Fibroblast of skin of right quadriceps (primary cell): ENCODE data around the gene TNNT2.

ENCODE experiments used
- DNase-seq: peaks from one replicate; pipeline ENCODE4 v3.0.0-alpha.2; 2013

TNNT2 gene

GRCh38 chr1:201376107-201376463 lies 1.4 kb downstream of the TNNT2 start:
- DNase-seq, result no peak

- DNase-seq, result no peak
Observed at GRCh38 chr1:201375169-201375568, 2.3 kb downstream of the TNNT2 start.

- no peak for DNase-seq
Observed at GRCh38 chr1:201374364-201374763, 3.1 kb downstream of the TNNT2 start.

GRCh38 chr1:201371792-201372191 lies 5.7 kb downstream of the TNNT2 start:
- DNase-seq, result no peak

- no peak for DNase-seq
Observed at GRCh38 chr1:201371276-201371675, 6.2 kb downstream of the TNNT2 start.

GRCh38 chr1:201370500-201370899 lies 7.0 kb downstream of the TNNT2 start:
- no peak for DNase-seq

GRCh38 chr1:201369209-201369608 lies 8.3 kb downstream of the TNNT2 start:
- DNase-seq, result no peak

- no peak for DNase-seq
Observed at GRCh38 chr1:201366696-201367095, 10.8 kb downstream of the TNNT2 start.

- DNase-seq, result no peak
Observed at GRCh38 chr1:201365251-201365650, 12.2 kb downstream of the TNNT2 start.

GRCh38 chr1:201364808-201365105 lies 12.7 kb downstream of the TNNT2 start:
- no peak for DNase-seq

GRCh38 chr1:201363467-201363866 lies 14.0 kb downstream of the TNNT2 start:
- DNase-seq, result no peak

GRCh38 chr1:201362906-201363305 lies 14.6 kb downstream of the TNNT2 start:
- DNase-seq, result no peak

GRCh38 chr1:201361652-201362504 lies 15.6 kb downstream of the TNNT2 start:
- peak; percentile 35 for DNase-seq

GRCh38 chr1:201360901-201361651 lies 16.4 kb downstream of the TNNT2 start:
- no peak for DNase-seq

GRCh38 chr1:201360486-201360885 lies 17.0 kb downstream of the TNNT2 start:
- DNase-seq, result no peak

GRCh38 chr1:201359873-201360210 lies 17.6 kb downstream of the TNNT2 start:
- DNase-seq, result no peak

- DNase-seq, result no peak
Observed at GRCh38 chr1:201359031-201359872, 18.2 kb downstream of the TNNT2 start.

- DNase-seq, result peak; percentile 9
Observed at GRCh38 chr1:201358596-201358995, 18.9 kb downstream of the TNNT2 start.

GRCh38 chr1:201357636-201358348 lies 19.7 kb downstream of the TNNT2 start:
- DNase-seq, result no peak

GRCh38 chr1:201357211-201357610 lies 20.3 kb downstream of the TNNT2 start:
- DNase-seq, result no peak

- DNase-seq, result no peak
Observed at GRCh38 chr1:201356701-201357100, 20.8 kb downstream of the TNNT2 start.

GRCh38 chr1:201356236-201356635 lies 21.2 kb downstream of the TNNT2 start:
- DNase-seq, result no peak

- no peak for DNase-seq
Observed at GRCh38 chr1:201355471-201355870, 22.0 kb downstream of the TNNT2 start.
